ENCODE results near the gene RAB7A. TPM values are rescaled to one million over a fixed set of nuclear protein-coding genes. Genes with fewer than 3 reads are reported as not detected.

RAB7A gene
- polyA plus RNA-seq (358 to 416 TPM (median 364 TPM) in 3 replicates), polyA minus RNA-seq (220 to 415 TPM (median 235 TPM) in 3 replicates)
- polyA plus RNA-seq (2011; ENCODE audit: low read depth): 1,127 TPM
- polyA plus RNA-seq (2011; cell fraction: cytosol; rRNA removed): 365 and 582 TPM in 2 replicates
- polyA plus RNA-seq (2011; cell fraction: nucleus; rRNA removed): 384 and 396 TPM in 2 replicates
- polyA plus RNA-seq (2012; ENCODE audit: low replicate concordance): 255 and 352 TPM in 2 replicates
- 156 TPM for polyA minus RNA-seq (2011; cell fraction: cytosol; rRNA and poly(A)+ RNA removed)
- 87.3 and 180 TPM in 2 replicates for polyA minus RNA-seq (2011; cell fraction: nucleus; rRNA and poly(A)+ RNA removed)

GRCh38 chr3:128726023-128727016 is at the start of gene RAB7A:
Gene RAB7A (plus strand): TSS chr3:128726183. CDS start chr3:128795368, 69,185 bp downstream.
- peaks cover 19% of the 10 kb centered on the region for H3K4me1 ChIP-seq (ENCODE audit: control insufficient read depth, extremely low read depth, insufficient read depth, low read length)
- TF ChIP-seq CTCF (optimal IDR thresholded peaks at IDR 0.05 in 1 of 3, IDR thresholded peaks at IDR 0.05 in 1 of 3, conservative IDR thresholded peaks at IDR 0.05 in 1 of 3; ENCODE audit: extremely low read depth in 1 of 3, insufficient read depth in 2 of 3, low read length in 3 of 3) (no peak), EZH2 (IDR thresholded peaks at IDR 0.05; ENCODE audit: low read length) (no peak)
- H3K9me1 ChIP-seq (ENCODE audit: control insufficient read depth, extremely low read depth, insufficient read depth, low read length): peaks cover 5% of the 10 kb centered on the region
- H3K4me3 ChIP-seq (ENCODE audit: control insufficient read depth in 2 of 3, extremely low read depth in 1 of 3, insufficient read depth in 2 of 3, low read depth in 1 of 3, low read length in 3 of 3): peak within 1 kb of the TSS; percentile 85 to 99 (median 93)
- H3K27ac ChIP-seq (ENCODE audit: control insufficient read depth, insufficient read depth, low read length): peak within 1 kb of the TSS; percentile 97
- FAIRE-seq: peak; percentile 86
- no peaks in the 10 kb centered on the region for H3K9me3 ChIP-seq (ENCODE audit: control insufficient read depth, low read depth, low read length)
- peak; percentile 67 for DNase-seq (ENCODE audit: low read depth, low spot score)
- H4K20me1 ChIP-seq (ENCODE audit: control insufficient read depth, extremely low read depth, insufficient read depth, low read length): peaks cover 29% of the 10 kb centered on the region
- H3K27me3 ChIP-seq (ENCODE audit: control insufficient read depth, extremely low read depth, insufficient read depth, low read length): no peaks in the 10 kb centered on the region
- H2AFZ ChIP-seq (ENCODE audit: control insufficient read depth, low read length): peak within 1 kb of the TSS; percentile 98
- peaks cover 52% of the 10 kb centered on the region for H3K79me2 ChIP-seq (ENCODE audit: control insufficient read depth, insufficient read depth, low read length)
- H3K9ac ChIP-seq (ENCODE audit: control insufficient read depth, extremely low read depth, insufficient read depth, low read length): peak within 1 kb of the TSS; percentile 99
- dilution Hi-C loops (cut with MboI; ENCODE audit: extremely low pct_ligation_motif_present, low sequenced_read_pairs): no loop called here
- peak within 1 kb of the TSS; percentile 96 for H3K4me2 ChIP-seq (ENCODE audit: control insufficient read depth, extremely low read depth, insufficient read depth, low read depth, low read length)
- H3K36me3 ChIP-seq (ENCODE audit: control insufficient read depth in 2 of 2, extremely low read depth in 1 of 2, insufficient read depth in 2 of 2, low read length in 2 of 2): no peaks in the 10 kb centered on the region

- Histone ChIP-seq H3K27ac (ENCODE audit: control insufficient read depth, insufficient read depth, low read length) (no peak overlapping the region), H3K4me1 (ENCODE audit: control insufficient read depth, extremely low read depth, insufficient read depth, low read length) (peaks cover 7% of the 10 kb centered on the region), H3K4me2 (ENCODE audit: control insufficient read depth, extremely low read depth, insufficient read depth, low read depth, low read length) (no peak overlapping the region), H4K20me1 (ENCODE audit: control insufficient read depth, extremely low read depth, insufficient read depth, low read length) (no peaks in the 10 kb centered on the region), H3K9me3 (ENCODE audit: control insufficient read depth, low read depth, low read length) (no peaks in the 10 kb centered on the region), H3K79me2 (ENCODE audit: control insufficient read depth, insufficient read depth, low read length) (no peaks in the 10 kb centered on the region), H2AFZ (ENCODE audit: control insufficient read depth, low read length) (no peak overlapping the region), H3K27me3 (ENCODE audit: control insufficient read depth, extremely low read depth, insufficient read depth, low read length) (no peaks in the 10 kb centered on the region), H3K9me1 (ENCODE audit: control insufficient read depth, extremely low read depth, insufficient read depth, low read length) (no peaks in the 10 kb centered on the region), H3K9ac (ENCODE audit: control insufficient read depth, extremely low read depth, insufficient read depth, low read length) (no peak overlapping the region), H3K4me3 (ENCODE audit: control insufficient read depth in 2 of 3, extremely low read depth in 1 of 3, insufficient read depth in 2 of 3, low read depth in 1 of 3, low read length in 3 of 3) (no peak overlapping the region), H3K36me3 (ENCODE audit: control insufficient read depth in 2 of 2, extremely low read depth in 1 of 2, insufficient read depth in 2 of 2, low read length in 2 of 2) (no peaks in the 10 kb centered on the region)
- no peak for DNase-seq (ENCODE audit: low read depth, low spot score)
- TF ChIP-seq CTCF (optimal IDR thresholded peaks at IDR 0.05 in 1 of 3, IDR thresholded peaks at IDR 0.05 in 1 of 3, conservative IDR thresholded peaks at IDR 0.05 in 1 of 3; ENCODE audit: extremely low read depth in 1 of 3, insufficient read depth in 2 of 3, low read length in 3 of 3) (no peak), EZH2 (IDR thresholded peaks at IDR 0.05; ENCODE audit: low read length) (no peak)
- dilution Hi-C loops (cut with MboI; ENCODE audit: extremely low pct_ligation_motif_present, low sequenced_read_pairs): no loop called here
- no peak for FAIRE-seq
These were observed 46.6 kb upstream of the RAB7A start for GRCh38 chr3:128679338-128679737.
